ENCODE results near the gene KLLN.

Gene KLLN

GRCh38 chr10:87846023-87846422 is 17.3 kb downstream of the KLLN start:
- DNase-seq (ENCODE audit: low read depth in 2 of 2), result peak; percentile 78 to 92
- TF ChIP-seq, protein P1, sequence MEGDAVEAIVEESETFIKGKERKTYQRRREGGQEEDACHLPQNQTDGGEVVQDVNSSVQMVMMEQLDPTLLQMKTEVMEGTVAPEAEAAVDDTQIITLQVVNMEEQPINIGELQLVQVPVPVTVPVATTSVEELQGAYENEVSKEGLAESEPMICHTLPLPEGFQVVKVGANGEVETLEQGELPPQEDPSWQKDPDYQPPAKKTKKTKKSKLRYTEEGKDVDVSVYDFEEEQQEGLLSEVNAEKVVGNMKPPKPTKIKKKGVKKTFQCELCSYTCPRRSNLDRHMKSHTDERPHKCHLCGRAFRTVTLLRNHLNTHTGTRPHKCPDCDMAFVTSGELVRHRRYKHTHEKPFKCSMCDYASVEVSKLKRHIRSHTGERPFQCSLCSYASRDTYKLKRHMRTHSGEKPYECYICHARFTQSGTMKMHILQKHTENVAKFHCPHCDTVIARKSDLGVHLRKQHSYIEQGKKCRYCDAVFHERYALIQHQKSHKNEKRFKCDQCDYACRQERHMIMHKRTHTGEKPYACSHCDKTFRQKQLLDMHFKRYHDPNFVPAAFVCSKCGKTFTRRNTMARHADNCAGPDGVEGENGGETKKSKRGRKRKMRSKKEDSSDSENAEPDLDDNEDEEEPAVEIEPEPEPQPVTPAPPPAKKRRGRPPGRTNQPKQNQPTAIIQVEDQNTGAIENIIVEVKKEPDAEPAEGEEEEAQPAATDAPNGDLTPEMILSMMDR (IDR thresholded peaks at IDR 0.05; ENCODE audit: low read depth, low read length), result no peak
- H3K4me3 ChIP-seq (replicated peaks in 1 of 2; ENCODE audit: low read depth in 2 of 2, low read length in 2 of 2), result no peak overlapping the region

- TF ChIP-seq, protein P1 (IDR thresholded peaks at IDR 0.05; ENCODE audit: low read depth, low read length), result no peak
- DNase-seq (ENCODE audit: low read depth in 2 of 2), result no peak
- H3K4me3 ChIP-seq (replicated peaks in 1 of 2; ENCODE audit: low read depth in 2 of 2, low read length in 2 of 2), result no peak overlapping the region
These were observed 17.7 kb downstream of the KLLN start for GRCh38 chr10:87845624-87845998.

DNA sequence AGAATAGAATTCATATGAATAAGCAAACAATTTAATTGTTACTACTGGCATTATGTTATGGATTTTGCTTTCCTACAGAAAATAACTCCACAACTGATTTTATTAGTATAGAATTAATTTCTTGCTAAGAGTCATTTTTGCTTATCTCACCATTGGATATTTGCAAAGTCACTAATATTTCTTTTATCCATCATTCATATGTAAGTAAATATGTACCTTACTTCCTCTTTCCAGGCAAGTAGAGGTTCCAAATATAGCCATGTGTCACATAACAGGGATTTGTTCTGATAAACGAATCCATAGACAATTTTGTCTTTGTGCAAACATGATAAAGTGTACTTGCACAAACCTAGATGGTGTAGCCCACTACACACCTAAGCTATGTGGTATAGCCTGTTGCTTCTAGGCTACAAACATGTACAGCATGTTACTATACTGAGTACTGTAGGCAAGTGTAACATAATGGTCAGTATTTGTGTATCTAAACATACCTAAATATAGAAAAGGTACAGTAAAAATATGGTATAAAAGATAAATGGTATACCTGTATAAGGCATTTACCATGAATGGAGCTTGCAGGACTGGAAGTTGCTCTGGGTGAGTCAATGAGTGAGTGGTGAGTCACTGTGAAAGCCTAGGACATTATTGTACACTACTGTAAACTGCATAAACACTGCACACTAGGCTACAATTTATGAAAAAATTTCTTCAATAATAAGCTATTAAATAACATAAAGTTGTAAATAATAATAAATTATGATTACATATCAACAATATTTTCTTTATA is 18.3 kb downstream of the KLLN start:
- no peak overlapping the region for H3K4me3 ChIP-seq (replicated peaks in 1 of 2; ENCODE audit: low read depth in 2 of 2, low read length in 2 of 2)
- TF ChIP-seq, protein P1 (IDR thresholded peaks at IDR 0.05; ENCODE audit: low read depth, low read length), result no peak
- peak; percentile 31 to 84 for DNase-seq (ENCODE audit: low read depth in 2 of 2)

- no peak for DNase-seq (ENCODE audit: low read depth in 2 of 2)
- H3K4me3 ChIP-seq (replicated peaks in 1 of 2; ENCODE audit: low read depth in 2 of 2, low read length in 2 of 2), result no peak overlapping the region
- TF ChIP-seq, protein P1 (IDR thresholded peaks at IDR 0.05; ENCODE audit: low read depth, low read length), result no peak
These were observed 19.6 kb downstream of the KLLN start for GRCh38 chr10:87843714-87844113.

DNA sequence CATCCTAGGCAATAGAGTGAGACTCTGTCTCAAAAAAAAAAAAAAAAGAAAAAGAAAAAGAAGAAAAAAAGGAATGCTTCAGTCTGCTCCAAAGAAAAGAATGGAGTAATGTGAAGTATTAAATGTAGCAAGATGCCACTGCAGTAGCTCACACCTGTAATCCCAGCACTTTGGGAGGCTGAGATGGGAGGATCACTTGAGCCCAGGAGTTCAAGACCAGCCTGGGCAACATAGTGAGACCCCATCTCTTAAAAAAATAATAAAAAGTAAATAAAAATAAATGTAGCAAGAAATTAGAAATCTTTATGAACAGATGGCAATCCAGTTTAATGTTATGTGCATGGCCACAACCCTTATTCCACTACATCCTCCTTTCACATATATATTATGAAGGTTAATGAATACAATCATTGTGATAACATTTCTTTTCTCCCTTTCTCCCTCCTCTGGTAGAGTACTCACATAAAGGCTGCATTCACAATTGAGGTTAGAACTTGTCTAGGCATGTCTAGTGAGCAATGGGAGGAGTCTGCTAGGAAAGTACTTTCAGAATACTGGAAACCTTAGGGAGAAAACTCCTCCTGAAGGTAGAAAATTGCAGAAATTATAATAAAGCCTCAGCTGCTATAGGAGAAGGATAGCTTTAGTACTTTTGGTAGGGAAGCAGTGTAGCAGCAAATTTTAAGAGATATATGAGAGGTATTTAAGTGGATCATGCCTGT is 20.4 kb downstream of the KLLN start:
- TF ChIP-seq, protein P1 (IDR thresholded peaks at IDR 0.05; ENCODE audit: low read depth, low read length), result peak; percentile 7
- H3K4me3 ChIP-seq (replicated peaks in 1 of 2; ENCODE audit: low read depth in 2 of 2, low read length in 2 of 2), result no peak overlapping the region
- DNase-seq (ENCODE audit: low read depth in 2 of 2), result peak; percentile 73 to 83

DNA sequence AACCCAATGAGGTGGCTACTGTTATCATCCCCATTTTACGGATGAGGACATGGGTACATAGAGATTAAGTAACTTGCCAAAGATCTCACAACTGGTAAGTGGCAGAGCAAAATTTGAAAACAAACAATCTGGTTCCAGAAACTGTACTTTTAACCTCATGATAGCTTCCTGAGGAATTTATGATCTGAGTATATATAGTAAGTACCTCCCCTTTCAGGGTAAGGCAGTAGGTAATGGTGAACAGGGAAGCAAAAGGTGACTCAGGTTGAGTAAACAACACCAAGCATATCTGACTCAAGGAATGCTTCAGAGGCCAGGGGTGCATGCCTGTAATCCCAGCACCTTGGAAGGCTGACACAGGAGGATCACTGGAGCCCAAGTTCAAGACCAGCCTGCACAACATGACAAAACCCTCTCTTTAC is 21.1 kb downstream of the KLLN start:
- peak in 1 of 2 donors; percentile 53 for DNase-seq (ENCODE audit: low read depth in 2 of 2)
- TF ChIP-seq, protein P1 (IDR thresholded peaks at IDR 0.05; ENCODE audit: low read depth, low read length), result no peak
- H3K4me3 ChIP-seq (replicated peaks in 1 of 2; ENCODE audit: low read depth in 2 of 2, low read length in 2 of 2), result no peak overlapping the region

Data from cardiac fibroblast (primary cell).